Measurements from ENCODE around the gene SNX7. TPM values are rescaled to one million over a fixed set of nuclear protein-coding genes. Genes with fewer than 3 reads are reported as not detected.

SNX7 gene
- total RNA-seq, 1 donor from 2014 or later, result 23.4 TPM

DNA sequence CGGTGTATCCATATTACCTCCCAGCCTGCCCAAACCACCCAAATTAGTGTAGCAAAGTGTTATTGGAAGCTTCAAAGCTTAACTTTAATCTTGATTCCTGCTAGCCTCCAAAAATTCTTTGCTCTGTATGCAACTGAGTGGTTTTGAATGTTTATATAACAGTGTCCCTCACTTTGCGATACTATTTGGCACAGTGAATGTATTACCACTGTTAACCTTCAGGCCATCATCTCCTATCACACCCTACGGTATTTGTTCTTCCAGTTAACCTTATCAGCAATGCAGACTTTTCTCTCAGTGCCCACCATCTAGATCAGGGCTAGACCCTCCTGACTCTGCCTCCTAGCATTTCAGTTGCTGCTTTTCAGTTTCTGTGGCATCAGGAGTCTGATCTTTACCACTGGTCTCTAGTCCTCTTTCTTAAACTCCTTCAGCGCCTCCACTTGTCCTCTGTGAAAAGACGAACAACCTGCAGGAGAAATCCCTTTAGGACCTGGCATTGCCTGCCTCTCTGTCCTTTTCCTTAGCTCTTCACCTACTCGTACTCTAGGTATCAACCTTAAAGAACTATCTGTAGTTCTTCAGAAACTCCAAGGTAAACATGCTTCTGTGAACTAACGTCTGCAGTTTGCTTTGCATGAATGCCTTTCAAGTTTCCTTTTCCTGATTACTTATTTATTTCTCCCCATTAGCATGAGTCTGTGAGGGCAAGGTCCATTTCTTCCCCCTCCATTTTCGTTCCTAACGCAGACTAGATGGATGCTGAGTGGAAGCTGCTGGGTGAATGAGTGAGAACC lies 71.7 kb downstream of the SNX7 start:
- TF ChIP-seq, protein P1, sequence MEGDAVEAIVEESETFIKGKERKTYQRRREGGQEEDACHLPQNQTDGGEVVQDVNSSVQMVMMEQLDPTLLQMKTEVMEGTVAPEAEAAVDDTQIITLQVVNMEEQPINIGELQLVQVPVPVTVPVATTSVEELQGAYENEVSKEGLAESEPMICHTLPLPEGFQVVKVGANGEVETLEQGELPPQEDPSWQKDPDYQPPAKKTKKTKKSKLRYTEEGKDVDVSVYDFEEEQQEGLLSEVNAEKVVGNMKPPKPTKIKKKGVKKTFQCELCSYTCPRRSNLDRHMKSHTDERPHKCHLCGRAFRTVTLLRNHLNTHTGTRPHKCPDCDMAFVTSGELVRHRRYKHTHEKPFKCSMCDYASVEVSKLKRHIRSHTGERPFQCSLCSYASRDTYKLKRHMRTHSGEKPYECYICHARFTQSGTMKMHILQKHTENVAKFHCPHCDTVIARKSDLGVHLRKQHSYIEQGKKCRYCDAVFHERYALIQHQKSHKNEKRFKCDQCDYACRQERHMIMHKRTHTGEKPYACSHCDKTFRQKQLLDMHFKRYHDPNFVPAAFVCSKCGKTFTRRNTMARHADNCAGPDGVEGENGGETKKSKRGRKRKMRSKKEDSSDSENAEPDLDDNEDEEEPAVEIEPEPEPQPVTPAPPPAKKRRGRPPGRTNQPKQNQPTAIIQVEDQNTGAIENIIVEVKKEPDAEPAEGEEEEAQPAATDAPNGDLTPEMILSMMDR (IDR thresholded peaks at IDR 0.05; ENCODE audit: insufficient read depth, low read length, poor library complexity, severe bottlenecking), result no peak
- DNase-seq (ENCODE audit: low read depth), result no peak
- Histone ChIP-seq H3K36me3 (ENCODE audit: control insufficient read depth, insufficient read depth, low read length) (no peaks in the 10 kb centered on the region), H3K27me3 (ENCODE audit: control insufficient read depth, insufficient read depth, low read length) (no peaks in the 10 kb centered on the region), H3K4me3 (ENCODE audit: low read depth, low read length) (no peak overlapping the region)

DNA sequence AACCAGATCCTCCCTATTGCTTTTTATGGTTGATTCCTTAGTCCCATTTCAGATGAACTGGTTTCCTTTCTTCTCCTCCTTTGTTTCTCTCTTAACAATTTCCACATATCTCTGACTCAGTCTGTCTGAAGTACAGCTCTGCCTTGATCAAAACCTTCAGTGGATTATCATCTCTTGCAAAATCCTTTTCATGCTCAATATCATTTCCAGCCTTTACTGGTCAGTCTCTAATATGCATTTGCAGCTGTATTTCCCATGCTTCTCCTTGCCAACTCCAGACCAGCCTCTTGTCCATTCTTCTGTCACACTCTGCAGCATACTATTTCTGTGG lies 72.2 kb downstream of the SNX7 start:
- H3K4me3 ChIP-seq (ENCODE audit: low read depth, low read length), result no peak overlapping the region
- DNase-seq (ENCODE audit: low read depth), result no peak
- H3K36me3 ChIP-seq (ENCODE audit: control insufficient read depth, insufficient read depth, low read length), result no peaks in the 10 kb centered on the region
- TF ChIP-seq, protein P1 (IDR thresholded peaks at IDR 0.05; ENCODE audit: insufficient read depth, low read length, poor library complexity, severe bottlenecking), result no peak
- H3K27me3 ChIP-seq (ENCODE audit: control insufficient read depth, insufficient read depth, low read length), result no peaks in the 10 kb centered on the region

DNA sequence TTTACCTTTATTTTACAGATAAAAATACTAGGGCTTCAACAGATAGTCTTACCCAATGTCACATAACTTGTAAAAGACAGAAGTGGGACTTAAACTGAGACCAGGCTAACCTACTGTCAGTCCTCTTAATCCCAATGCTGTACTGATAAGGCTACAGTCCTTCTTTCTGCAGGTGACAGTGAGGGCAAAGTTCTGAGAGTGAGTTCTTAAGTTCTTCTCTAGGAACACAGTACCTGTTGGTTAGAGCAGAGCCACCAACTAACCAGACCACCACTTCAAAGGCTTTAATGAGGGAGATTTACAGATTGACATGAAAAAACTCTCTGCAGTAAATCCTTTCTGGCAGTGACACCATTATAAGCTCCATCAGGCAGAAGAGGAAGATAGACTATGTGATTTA lies 74.2 kb downstream of the SNX7 start:
- Histone ChIP-seq H3K27me3 (ENCODE audit: control insufficient read depth, insufficient read depth, low read length) (no peaks in the 10 kb centered on the region), H3K4me3 (ENCODE audit: low read depth, low read length) (no peak overlapping the region), H3K36me3 (ENCODE audit: control insufficient read depth, insufficient read depth, low read length) (no peaks in the 10 kb centered on the region)
- TF ChIP-seq, protein P1 (IDR thresholded peaks at IDR 0.05; ENCODE audit: insufficient read depth, low read length, poor library complexity, severe bottlenecking), result no peak
- no peak for DNase-seq (ENCODE audit: low read depth)

DNA sequence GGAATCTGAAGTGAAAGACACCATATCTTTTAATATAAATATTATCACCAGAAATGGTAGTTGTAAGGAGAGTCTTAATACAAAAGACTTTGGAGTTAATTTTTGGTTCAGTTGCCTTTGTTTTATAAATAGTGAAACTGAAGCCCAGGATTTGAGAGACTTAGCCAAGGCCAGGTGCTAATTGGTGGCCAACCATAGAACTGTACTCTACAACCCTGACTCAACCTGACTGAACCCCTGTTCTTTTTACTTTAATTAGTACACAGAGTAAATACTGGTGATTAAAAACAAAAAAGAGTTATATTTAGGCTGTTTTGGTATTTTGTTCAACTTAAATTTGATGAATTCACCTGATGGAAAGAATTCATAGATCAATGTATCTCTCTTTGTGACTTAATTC lies 76.3 kb downstream of the SNX7 start:
- H3K4me3 ChIP-seq (ENCODE audit: low read depth, low read length), result no peak overlapping the region
- H3K27me3 ChIP-seq (ENCODE audit: control insufficient read depth, insufficient read depth, low read length), result no peaks in the 10 kb centered on the region
- TF ChIP-seq, protein P1 (IDR thresholded peaks at IDR 0.05; ENCODE audit: insufficient read depth, low read length, poor library complexity, severe bottlenecking), result no peak
- H3K36me3 ChIP-seq (ENCODE audit: control insufficient read depth, insufficient read depth, low read length), result no peaks in the 10 kb centered on the region
- no peak for DNase-seq (ENCODE audit: low read depth)

DNA sequence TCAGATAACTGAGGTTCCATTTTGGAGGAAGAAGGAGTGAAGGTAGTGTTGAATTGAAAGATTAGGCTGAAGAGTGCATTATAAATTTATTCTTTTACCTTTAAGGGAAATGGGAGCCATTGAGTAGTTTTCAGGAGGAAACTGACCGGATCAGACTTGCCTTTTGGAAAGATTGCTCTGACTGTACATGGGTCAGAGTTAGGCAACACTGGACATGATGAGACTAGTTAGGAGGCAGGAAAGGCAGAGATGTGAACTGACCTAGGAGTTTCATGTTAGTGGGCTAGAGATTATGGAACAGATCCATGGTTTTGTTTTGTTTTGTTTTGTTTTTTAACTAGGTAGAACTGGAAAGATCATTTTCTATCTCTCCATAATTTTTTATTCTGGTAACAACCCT lies 78.2 kb downstream of the SNX7 start:
- Histone ChIP-seq H3K27me3 (ENCODE audit: control insufficient read depth, insufficient read depth, low read length) (no peaks in the 10 kb centered on the region), H3K4me3 (ENCODE audit: low read depth, low read length) (no peak overlapping the region), H3K36me3 (ENCODE audit: control insufficient read depth, insufficient read depth, low read length) (no peaks in the 10 kb centered on the region)
- DNase-seq (ENCODE audit: low read depth), result no peak
- TF ChIP-seq, protein P1 (IDR thresholded peaks at IDR 0.05; ENCODE audit: insufficient read depth, low read length, poor library complexity, severe bottlenecking), result no peak

DNA sequence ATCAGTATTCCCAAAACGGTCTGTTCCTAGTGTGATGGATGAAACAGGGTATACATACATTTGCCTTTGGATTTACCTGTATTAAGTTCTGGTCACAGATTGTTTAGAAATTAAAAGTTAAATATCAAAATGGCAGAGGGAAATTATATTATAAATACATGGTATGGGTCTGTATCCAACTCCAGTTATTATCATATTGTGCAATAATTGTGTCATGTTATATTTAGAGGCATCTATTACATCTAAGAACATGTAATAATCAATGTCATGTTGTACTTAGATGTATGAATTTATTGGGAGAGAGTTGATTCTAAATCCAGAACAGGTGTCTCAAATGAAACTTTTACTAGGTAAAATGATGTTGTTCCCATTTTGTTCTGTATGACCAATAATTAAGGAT lies 79.6 kb downstream of the SNX7 start:
- Histone ChIP-seq H3K36me3 (ENCODE audit: control insufficient read depth, insufficient read depth, low read length) (no peaks in the 10 kb centered on the region), H3K4me3 (ENCODE audit: low read depth, low read length) (no peak overlapping the region), H3K27me3 (ENCODE audit: control insufficient read depth, insufficient read depth, low read length) (no peaks in the 10 kb centered on the region)
- TF ChIP-seq, protein P1 (IDR thresholded peaks at IDR 0.05; ENCODE audit: insufficient read depth, low read length, poor library complexity, severe bottlenecking), result no peak
- DNase-seq (ENCODE audit: low read depth), result no peak
